ENCODE measurements around the gene FARP1. TPM values are rescaled to one million over a fixed set of nuclear protein-coding genes. Genes with fewer than 3 reads are reported as not detected.
A peak's percentile ranks its signal among the peaks of the same experiment; 100 is the strongest.

Gene FARP1
- total RNA-seq, 1 donor from 2014 or later = 110 TPM

- TF ChIP-seq CTCF (IDR thresholded peaks at IDR 0.05) = no peak
- Histone ChIP-seq H3K4me1 (no peaks in the 10 kb centered on the region), H3K27ac (no peak overlapping the region), H3K9me3 (no peaks in the 10 kb centered on the region), H3K4me3 (no peak overlapping the region), H3K27me3 (ENCODE audit: low read depth) (no peaks in the 10 kb centered on the region), H3K36me3 (no peaks in the 10 kb centered on the region)
- DNase-seq (no peak), ATAC-seq (no peak)
- intact Hi-C loops (cut with DNase I) = no loop called here
Observed at GRCh38 chr13:98342953-98343352, 200.1 kb downstream of the FARP1 start.

GRCh38 chr13:98343461-98343860 is 200.6 kb downstream of the FARP1 start:
- H3K4me3 ChIP-seq = no peak overlapping the region
- no peaks in the 10 kb centered on the region for H3K9me3 ChIP-seq
- no peaks in the 10 kb centered on the region for H3K36me3 ChIP-seq
- DNase-seq (no peak), ATAC-seq (no peak)
- H3K4me1 ChIP-seq = no peaks in the 10 kb centered on the region
- intact Hi-C loops (cut with DNase I) = no loop called here
- H3K27me3 ChIP-seq (ENCODE audit: low read depth) = no peaks in the 10 kb centered on the region
- no peak overlapping the region for H3K27ac ChIP-seq
- TF ChIP-seq CTCF (IDR thresholded peaks at IDR 0.05) = no peak

- no peaks in the 10 kb centered on the region for H3K36me3 ChIP-seq
- H3K27ac ChIP-seq = no peak overlapping the region
- ATAC-seq (no peak), DNase-seq (no peak)
- H3K4me3 ChIP-seq = no peak overlapping the region
- no peak for TF ChIP-seq CTCF (IDR thresholded peaks at IDR 0.05)
- no peaks in the 10 kb centered on the region for H3K9me3 ChIP-seq
- intact Hi-C loops (cut with DNase I) = no loop called here
- no peaks in the 10 kb centered on the region for H3K27me3 ChIP-seq (ENCODE audit: low read depth)
- H3K4me1 ChIP-seq = no peaks in the 10 kb centered on the region
Observed at GRCh38 chr13:98344392-98344791, 201.5 kb downstream of the FARP1 start.

- TF ChIP-seq CTCF (IDR thresholded peaks at IDR 0.05) = no peak
- H3K27ac ChIP-seq = no peak overlapping the region
- ATAC-seq (peak in 1 of 2 donors; percentile 17), DNase-seq (no peak)
- no peaks in the 10 kb centered on the region for H3K9me3 ChIP-seq
- no peaks in the 10 kb centered on the region for H3K27me3 ChIP-seq (ENCODE audit: low read depth)
- no peaks in the 10 kb centered on the region for H3K4me1 ChIP-seq
- intact Hi-C loops (cut with DNase I) = no loop called here
- H3K4me3 ChIP-seq = no peak overlapping the region
- no peaks in the 10 kb centered on the region for H3K36me3 ChIP-seq
Observed at GRCh38 chr13:98345107-98345935, 202.4 kb downstream of the FARP1 start.

- no peak overlapping the region for H3K27ac ChIP-seq
- DNase-seq (no peak), ATAC-seq (no peak)
- no peaks in the 10 kb centered on the region for H3K27me3 ChIP-seq (ENCODE audit: low read depth)
- H3K9me3 ChIP-seq = no peaks in the 10 kb centered on the region
- H3K4me3 ChIP-seq = no peak overlapping the region
- intact Hi-C loops (cut with DNase I) = no loop called here
- no peaks in the 10 kb centered on the region for H3K4me1 ChIP-seq
- H3K36me3 ChIP-seq = no peaks in the 10 kb centered on the region
- no peak for TF ChIP-seq CTCF (IDR thresholded peaks at IDR 0.05)
Observed at GRCh38 chr13:98346904-98347636, 204.2 kb downstream of the FARP1 start.

Measured in lower lobe of right lung (tissue), 2 donors.